Mucosa of descending colon (tissue), 3 donors: ENCODE results near the gene NKX6-1. TPM values are rescaled to one million over a fixed set of nuclear protein-coding genes. Genes with fewer than 3 reads are reported as not detected.
A peak's percentile ranks its signal among the peaks of the same experiment; 100 is the strongest.

ENCODE experiments used
- ATAC-seq: fragments of 200-7000 bp; cut with Tn5 transposase; one replicate; pipeline ENCODE4 v1.9.1; 2020; ENCODE audit warnings: mild to moderate bottlenecking, moderate library complexity
- DNase-seq, 3 donors: peaks; one replicate each; pipeline ENCODE4 v3.0.0-alpha.2; 2020
- H3K36me3 ChIP-seq: fragments of 200-600 bp; one replicate; pipeline ENCODE4 v1.8.0; 2021; ENCODE audit warnings: low read depth, mild to moderate bottlenecking
- H3K4me1 ChIP-seq: fragments of 200-600 bp; one replicate; pipeline ENCODE4 v1.8.0; 2021; ENCODE audit warnings: low read depth, mild to moderate bottlenecking
- H3K4me3 ChIP-seq: fragments of 200-600 bp; one replicate; pipeline ENCODE4 v1.8.0; 2021; ENCODE audit warnings: mild to moderate bottlenecking
- H3K9me3 ChIP-seq: fragments of 200-600 bp; one replicate; pipeline ENCODE4 v1.8.0; 2021; ENCODE audit warnings: mild to moderate bottlenecking
- intact Hi-C, 2 donors: fragments of 100-400 bp; cut with DNase I in 1 of 2; cut with micrococcal nuclease in 1 of 2; formaldehyde crosslinking; loops; one replicate each; pipeline versions ENCODE4 v1.11.0 to v1.11.1; 2022; cut with DNase I, micrococcal nuclease
- total RNA-seq, 3 donors: library from RNA; stranded (reverse); fragmentation: NEBNext Ultra II Directional in 2 of 3; extraction: Animal tissue kit (Norgen Biotek cat#: 25700) in 2 of 3; gene quantifications; one replicate each; pipeline versions ENCODE4 v1.2.1 to v1.2.4, GENCODE V29; 2021 to 2023
- TF ChIP-seq, protein P1 (sequence below): fragments of 200-600 bp; IDR thresholded peaks from one replicate; pipeline ENCODE4 v1.8.0; 2022; ENCODE audit warnings: antibody characterized with exemption, mild to moderate bottlenecking
- donor health status: DM: no; HTN: no; CAD: no; lungs with moderate emphysema.
- donor health status: DM: no; HTN: no; CAD: no.
- donor health status: DM: no; HTN: yes; CAD: no.

Gene NKX6-1
- total RNA-seq, 3 donors from 2014 or later, result not detected

DNA sequence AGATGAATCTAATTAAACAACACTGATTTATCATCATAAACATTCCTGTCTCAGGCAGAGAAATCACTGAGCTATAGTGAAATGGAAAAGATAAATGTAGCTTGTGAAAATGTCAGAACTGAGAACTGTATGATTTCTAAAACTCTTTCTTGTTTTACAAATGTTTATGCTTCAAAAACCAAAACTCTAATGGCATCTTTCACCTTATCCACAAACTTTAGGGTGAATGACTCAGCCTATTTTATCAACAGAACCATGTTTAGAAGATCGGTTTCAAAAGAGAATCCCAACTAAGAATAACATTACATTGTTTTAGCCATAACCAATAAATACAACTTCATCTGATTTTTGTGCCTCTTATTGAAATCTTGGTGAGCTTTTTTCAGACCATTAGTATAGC, 21.4 kb downstream of the NKX6-1 start:
- DNase-seq (no peak), ATAC-seq (no peak)
- no peaks in the 10 kb centered on the region for H3K9me3 ChIP-seq
- TF ChIP-seq, protein P1, sequence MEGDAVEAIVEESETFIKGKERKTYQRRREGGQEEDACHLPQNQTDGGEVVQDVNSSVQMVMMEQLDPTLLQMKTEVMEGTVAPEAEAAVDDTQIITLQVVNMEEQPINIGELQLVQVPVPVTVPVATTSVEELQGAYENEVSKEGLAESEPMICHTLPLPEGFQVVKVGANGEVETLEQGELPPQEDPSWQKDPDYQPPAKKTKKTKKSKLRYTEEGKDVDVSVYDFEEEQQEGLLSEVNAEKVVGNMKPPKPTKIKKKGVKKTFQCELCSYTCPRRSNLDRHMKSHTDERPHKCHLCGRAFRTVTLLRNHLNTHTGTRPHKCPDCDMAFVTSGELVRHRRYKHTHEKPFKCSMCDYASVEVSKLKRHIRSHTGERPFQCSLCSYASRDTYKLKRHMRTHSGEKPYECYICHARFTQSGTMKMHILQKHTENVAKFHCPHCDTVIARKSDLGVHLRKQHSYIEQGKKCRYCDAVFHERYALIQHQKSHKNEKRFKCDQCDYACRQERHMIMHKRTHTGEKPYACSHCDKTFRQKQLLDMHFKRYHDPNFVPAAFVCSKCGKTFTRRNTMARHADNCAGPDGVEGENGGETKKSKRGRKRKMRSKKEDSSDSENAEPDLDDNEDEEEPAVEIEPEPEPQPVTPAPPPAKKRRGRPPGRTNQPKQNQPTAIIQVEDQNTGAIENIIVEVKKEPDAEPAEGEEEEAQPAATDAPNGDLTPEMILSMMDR, result no peak
- intact Hi-C loops, result no loop called here
- no peaks in the 10 kb centered on the region for H3K36me3 ChIP-seq
- H3K4me3 ChIP-seq, result no peak overlapping the region
- H3K4me1 ChIP-seq, result peaks cover 2% of the 10 kb centered on the region

DNA sequence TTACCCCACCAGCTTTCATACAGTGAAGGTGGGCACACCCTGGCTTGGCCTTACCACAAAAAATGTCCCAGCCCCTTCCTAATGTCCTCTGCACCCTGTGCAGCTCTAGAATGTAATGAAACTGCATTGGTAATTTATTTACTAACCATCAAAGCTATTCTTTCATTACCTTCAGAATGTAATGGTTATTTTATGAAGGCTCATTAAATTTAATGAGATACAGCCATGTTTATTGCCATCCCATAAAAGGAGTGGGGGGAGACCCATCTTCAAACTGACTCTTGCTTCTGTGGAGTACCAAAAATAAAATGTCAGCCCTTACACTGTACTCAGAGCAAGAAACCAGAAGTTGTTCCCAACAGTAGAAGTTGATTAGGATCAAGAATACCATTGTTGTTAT, 25.0 kb downstream of the NKX6-1 start:
- H3K4me1 ChIP-seq, result no peaks in the 10 kb centered on the region
- intact Hi-C loops, result no loop called here
- H3K36me3 ChIP-seq, result no peaks in the 10 kb centered on the region
- TF ChIP-seq, protein P1, result no peak
- DNase-seq, result no peak
- ATAC-seq, result peak; percentile 31
- H3K4me3 ChIP-seq, result no peak overlapping the region
- no peaks in the 10 kb centered on the region for H3K9me3 ChIP-seq

DNA sequence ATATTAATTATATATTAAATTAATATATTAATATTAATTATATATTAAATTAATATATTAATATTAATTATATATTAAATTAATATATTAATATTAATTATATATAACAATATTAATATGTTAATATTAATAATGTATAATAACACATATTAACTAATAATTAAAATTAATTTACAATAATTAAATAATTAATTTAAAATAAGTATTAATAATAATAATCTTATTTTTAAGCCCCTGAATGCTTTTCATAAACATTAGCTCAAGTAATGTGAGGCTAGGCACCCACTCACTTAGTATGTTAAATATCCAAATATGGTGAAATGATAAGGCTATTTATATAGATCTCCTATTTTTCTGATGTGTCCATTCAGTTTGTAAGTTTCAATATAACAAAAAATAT, 26.9 kb downstream of the NKX6-1 start:
- no peak for DNase-seq
- TF ChIP-seq, protein P1, result no peak
- intact Hi-C loops, result no loop called here
- Histone ChIP-seq H3K4me1 (no peaks in the 10 kb centered on the region), H3K36me3 (no peaks in the 10 kb centered on the region), H3K4me3 (no peak overlapping the region), H3K9me3 (no peaks in the 10 kb centered on the region)
- ATAC-seq, result no peak

DNA sequence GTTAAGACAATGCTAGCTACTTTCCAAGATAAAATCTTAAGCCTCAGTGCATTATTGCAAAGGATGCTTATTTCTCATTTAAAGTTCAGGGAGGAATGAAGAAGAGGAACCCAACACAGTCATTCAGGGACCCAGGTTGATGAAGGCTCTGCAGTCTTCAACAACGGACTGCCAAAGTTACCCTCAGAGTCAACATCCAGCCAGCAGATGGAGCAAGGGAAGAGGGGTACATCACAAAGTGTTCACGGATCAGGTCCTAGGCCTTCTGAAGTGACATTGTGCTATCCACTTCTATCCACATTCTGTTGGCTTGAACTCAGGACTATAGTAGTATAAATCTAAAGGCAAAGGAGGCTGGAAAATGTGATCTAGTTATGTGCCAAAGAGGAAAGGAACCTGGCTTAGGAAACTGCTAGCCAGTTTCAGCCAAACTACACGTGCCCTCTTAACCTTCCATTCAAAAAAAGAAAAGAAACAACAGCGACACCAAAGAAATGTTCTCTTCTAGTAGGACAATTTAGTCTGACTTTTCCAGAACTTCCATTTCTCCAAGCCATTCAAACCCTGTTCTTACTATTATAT, 28.8 kb downstream of the NKX6-1 start:
- ATAC-seq, result no peak
- TF ChIP-seq, protein P1, result no peak
- no peak for DNase-seq
- Histone ChIP-seq H3K9me3 (no peaks in the 10 kb centered on the region), H3K4me1 (no peaks in the 10 kb centered on the region), H3K4me3 (no peak overlapping the region), H3K36me3 (no peaks in the 10 kb centered on the region)
- intact Hi-C loops, result no loop called here

DNA sequence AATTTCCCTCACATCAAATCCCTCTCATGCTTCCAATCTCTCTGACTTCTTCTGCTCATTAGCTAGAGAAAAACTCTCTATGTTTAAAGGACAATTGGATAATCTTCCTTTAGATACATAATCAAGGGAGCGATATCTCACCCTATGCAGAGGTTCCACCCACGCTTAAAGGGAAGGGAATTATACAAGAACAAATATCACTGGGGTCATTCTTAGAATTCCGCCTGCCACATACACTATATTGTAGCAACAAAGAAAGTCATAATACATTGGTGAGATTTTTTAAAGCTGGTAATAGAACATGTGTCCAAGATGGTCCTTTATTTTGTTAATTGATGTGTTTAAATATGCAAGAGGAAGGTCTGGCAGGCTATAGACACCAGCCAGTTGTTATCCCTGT, 31.5 kb downstream of the NKX6-1 start:
- Histone ChIP-seq H3K4me1 (no peaks in the 10 kb centered on the region), H3K9me3 (no peaks in the 10 kb centered on the region), H3K36me3 (no peaks in the 10 kb centered on the region), H3K4me3 (no peak overlapping the region)
- ATAC-seq (no peak), DNase-seq (no peak)
- intact Hi-C loops, result no loop called here
- TF ChIP-seq, protein P1, result no peak

DNA sequence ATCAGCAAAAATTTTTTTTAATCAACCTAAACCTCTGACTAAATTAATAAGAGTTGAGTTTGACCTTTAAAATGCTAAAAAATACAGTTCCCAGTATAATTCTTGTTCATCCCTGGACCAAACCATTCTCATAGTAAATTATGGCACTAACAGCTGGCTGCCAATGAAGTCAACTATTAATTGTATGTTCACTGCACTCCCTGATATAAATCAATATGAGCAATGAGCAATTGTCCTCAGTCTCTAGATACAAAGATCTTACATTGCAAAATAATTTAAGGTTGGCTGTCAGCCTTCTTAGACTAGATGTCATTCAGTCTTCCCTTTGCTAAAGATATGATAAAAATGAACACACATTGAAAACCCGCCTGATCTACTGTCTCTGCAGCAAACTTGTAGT, 39.3 kb downstream of the NKX6-1 start:
- TF ChIP-seq, protein P1, result no peak
- Histone ChIP-seq H3K36me3 (no peaks in the 10 kb centered on the region), H3K4me1 (no peaks in the 10 kb centered on the region), H3K4me3 (no peak overlapping the region), H3K9me3 (no peaks in the 10 kb centered on the region)
- ATAC-seq, result no peak
- DNase-seq, result no peak
- intact Hi-C loops, result no loop called here
